ENCODE data around the gene GRID1. TPM values are rescaled to one million over a fixed set of nuclear protein-coding genes. Genes with fewer than 3 reads are reported as not detected.

Gene GRID1
- total RNA-seq, 4 donors from 2014 or later = 1.4 to 4.9 (median 2.0) TPM

GRCh38 chr10:86218160-86218559, 148.4 kb downstream of the GRID1 start:
- DNase-seq (ENCODE audit: low spot score in 2 of 2) = no peak
- H3K4me3 ChIP-seq (ENCODE audit: low read depth, poor library complexity, severe bottlenecking) = no peak overlapping the region
- WGBS, 2 donors = 92 to 97% methylated on average over 4 of the region's 4 CpGs
- intact Hi-C loops (cut with DNase I; ENCODE audit: low total_unique reads) = no loop called here
- TF ChIP-seq POLR2A (IDR thresholded peaks at IDR 0.05) (no peak), CTCF (IDR thresholded peaks at IDR 0.05) (no peak)

GRCh38 chr10:86217371-86218080, 149.1 kb downstream of the GRID1 start:
- no peak overlapping the region for H3K4me3 ChIP-seq (ENCODE audit: low read depth, poor library complexity, severe bottlenecking)
- DNase-seq (ENCODE audit: low spot score in 2 of 2) = no peak
- intact Hi-C loops (cut with DNase I; ENCODE audit: low total_unique reads) = no loop called here
- 64 to 67% methylated on average over 10 of the region's 10 CpGs for WGBS, 2 donors
- no peak for TF ChIP-seq CTCF (IDR thresholded peaks at IDR 0.05)
- TF ChIP-seq POLR2A (IDR thresholded peaks at IDR 0.05) = no peak

GRCh38 chr10:86216886-86217285, 149.7 kb downstream of the GRID1 start:
- DNase-seq (ENCODE audit: low spot score in 2 of 2) = no peak
- TF ChIP-seq CTCF (IDR thresholded peaks at IDR 0.05) (no peak), POLR2A (IDR thresholded peaks at IDR 0.05) (no peak)
- WGBS, 2 donors = 75 to 79% methylated on average over 1 of the region's 1 CpG
- H3K4me3 ChIP-seq (ENCODE audit: low read depth, poor library complexity, severe bottlenecking) = no peak overlapping the region
- intact Hi-C loops (cut with DNase I; ENCODE audit: low total_unique reads) = no loop called here

GRCh38 chr10:86215712-86216111, 150.9 kb downstream of the GRID1 start:
- H3K4me3 ChIP-seq (ENCODE audit: low read depth, poor library complexity, severe bottlenecking) = no peak overlapping the region
- intact Hi-C loops (cut with DNase I; ENCODE audit: low total_unique reads) = no loop called here
- TF ChIP-seq CTCF (IDR thresholded peaks at IDR 0.05) = no peak
- no peak for TF ChIP-seq POLR2A (IDR thresholded peaks at IDR 0.05)
- WGBS, 2 donors = 75 to 84% methylated on average over 5 of the region's 5 CpGs
- no peak for DNase-seq (ENCODE audit: low spot score in 2 of 2)

- no peak for DNase-seq (ENCODE audit: low spot score in 2 of 2)
- WGBS, 2 donors = 64 to 65% methylated on average over 4 of the region's 4 CpGs
- no peak overlapping the region for H3K4me3 ChIP-seq (ENCODE audit: low read depth, poor library complexity, severe bottlenecking)
- intact Hi-C loops (cut with DNase I; ENCODE audit: low total_unique reads) = no loop called here
- TF ChIP-seq POLR2A (IDR thresholded peaks at IDR 0.05) = no peak
- no peak for TF ChIP-seq CTCF (IDR thresholded peaks at IDR 0.05)
These were observed 151.5 kb downstream of the GRID1 start for GRCh38 chr10:86215046-86215445.

GRCh38 chr10:86213148-86213547, 153.4 kb downstream of the GRID1 start:
- intact Hi-C loops (cut with DNase I; ENCODE audit: low total_unique reads) = no loop called here
- TF ChIP-seq POLR2A (IDR thresholded peaks at IDR 0.05) (no peak), CTCF (IDR thresholded peaks at IDR 0.05) (no peak)
- H3K4me3 ChIP-seq (ENCODE audit: low read depth, poor library complexity, severe bottlenecking) = no peak overlapping the region
- 94% methylated on average over 7 of the region's 7 CpGs for WGBS, 2 donors
- DNase-seq (ENCODE audit: low spot score in 2 of 2) = no peak

Data from lower leg skin (tissue), 4 donors.